GM12875 (cell line): ENCODE data around the gene OR6N1.
A peak's percentile ranks its signal among the peaks of the same experiment; 100 is the strongest.

ENCODE experiments used
- H3K4me3 ChIP-seq: one replicate; pipeline ENCODE4 v1.5.1; 2011; ENCODE audit warnings: low read depth, low read length, control low read depth
- TF ChIP-seq, protein P1 (sequence below): IDR thresholded peaks from 2 replicates; pipeline ENCODE4 v1.5.1; 2011; ENCODE audit warnings: low read depth, mild to moderate bottlenecking, control low read depth, inconsistent platforms, low read length, moderate library complexity, borderline replicate concordance; ENCODE audit not compliant: insufficient read depth

OR6N1 gene

DNA sequence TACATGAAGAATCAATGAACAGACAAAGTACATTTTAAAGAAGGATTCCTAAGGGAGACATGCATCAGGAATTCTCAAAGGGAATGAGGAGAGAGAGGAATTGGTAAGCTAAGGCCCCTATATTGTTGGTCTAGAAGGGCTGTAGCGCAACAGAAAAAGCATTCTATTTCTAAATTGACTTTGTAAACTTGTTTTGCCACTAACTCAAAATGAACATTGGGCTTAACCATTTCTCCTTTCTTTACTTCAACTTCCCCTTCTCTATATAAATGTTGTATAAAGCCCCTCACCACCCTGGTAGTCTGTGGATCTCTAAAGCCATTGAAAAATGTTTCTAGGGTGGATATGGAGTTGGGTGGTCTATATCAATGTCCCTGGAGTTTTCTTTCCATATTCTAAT is 29.4 kb upstream of the OR6N1 start:
- TF ChIP-seq, protein P1, sequence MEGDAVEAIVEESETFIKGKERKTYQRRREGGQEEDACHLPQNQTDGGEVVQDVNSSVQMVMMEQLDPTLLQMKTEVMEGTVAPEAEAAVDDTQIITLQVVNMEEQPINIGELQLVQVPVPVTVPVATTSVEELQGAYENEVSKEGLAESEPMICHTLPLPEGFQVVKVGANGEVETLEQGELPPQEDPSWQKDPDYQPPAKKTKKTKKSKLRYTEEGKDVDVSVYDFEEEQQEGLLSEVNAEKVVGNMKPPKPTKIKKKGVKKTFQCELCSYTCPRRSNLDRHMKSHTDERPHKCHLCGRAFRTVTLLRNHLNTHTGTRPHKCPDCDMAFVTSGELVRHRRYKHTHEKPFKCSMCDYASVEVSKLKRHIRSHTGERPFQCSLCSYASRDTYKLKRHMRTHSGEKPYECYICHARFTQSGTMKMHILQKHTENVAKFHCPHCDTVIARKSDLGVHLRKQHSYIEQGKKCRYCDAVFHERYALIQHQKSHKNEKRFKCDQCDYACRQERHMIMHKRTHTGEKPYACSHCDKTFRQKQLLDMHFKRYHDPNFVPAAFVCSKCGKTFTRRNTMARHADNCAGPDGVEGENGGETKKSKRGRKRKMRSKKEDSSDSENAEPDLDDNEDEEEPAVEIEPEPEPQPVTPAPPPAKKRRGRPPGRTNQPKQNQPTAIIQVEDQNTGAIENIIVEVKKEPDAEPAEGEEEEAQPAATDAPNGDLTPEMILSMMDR, result no peak
- no peak overlapping the region for H3K4me3 ChIP-seq

DNA sequence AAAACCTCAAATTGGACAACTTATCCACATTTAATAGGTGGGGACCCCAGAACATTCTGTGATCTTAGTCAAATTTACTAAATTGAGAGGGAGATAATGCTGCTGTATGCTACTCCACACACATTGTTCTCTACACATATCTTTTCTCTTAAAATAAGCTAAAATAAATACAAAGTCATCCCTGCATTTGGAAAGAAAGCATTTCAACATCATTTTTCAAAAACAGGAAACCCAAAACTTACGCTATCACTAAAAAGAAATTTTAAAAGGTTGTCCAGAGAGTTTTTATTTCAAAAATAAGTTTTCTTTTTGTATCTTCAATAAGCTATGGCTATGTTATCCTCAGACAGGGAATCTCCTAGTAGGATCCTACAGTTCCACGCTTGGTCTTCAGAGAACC is 28.5 kb upstream of the OR6N1 start:
- TF ChIP-seq, protein P1, result no peak
- no peak overlapping the region for H3K4me3 ChIP-seq

DNA sequence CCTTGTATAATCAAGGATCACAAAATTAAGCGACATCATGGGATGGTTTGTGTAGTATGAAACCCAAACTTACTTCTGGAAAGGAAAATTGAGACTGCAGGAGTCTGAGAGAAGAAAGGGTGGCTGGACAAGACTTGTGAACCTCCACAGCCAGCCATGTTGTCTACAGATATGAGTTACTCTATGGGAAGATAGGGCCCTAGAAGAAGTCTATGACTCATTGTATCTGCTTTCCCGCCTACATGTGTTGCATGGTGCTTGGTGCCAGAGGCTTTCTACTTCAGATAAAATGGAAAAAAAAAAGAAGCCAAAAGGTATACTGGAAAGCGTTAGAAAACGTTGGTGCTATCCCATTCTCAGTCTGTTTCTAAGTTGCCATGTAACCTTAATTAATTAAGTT is 27.7 kb upstream of the OR6N1 start:
- TF ChIP-seq, protein P1, result no peak
- no peak overlapping the region for H3K4me3 ChIP-seq

DNA sequence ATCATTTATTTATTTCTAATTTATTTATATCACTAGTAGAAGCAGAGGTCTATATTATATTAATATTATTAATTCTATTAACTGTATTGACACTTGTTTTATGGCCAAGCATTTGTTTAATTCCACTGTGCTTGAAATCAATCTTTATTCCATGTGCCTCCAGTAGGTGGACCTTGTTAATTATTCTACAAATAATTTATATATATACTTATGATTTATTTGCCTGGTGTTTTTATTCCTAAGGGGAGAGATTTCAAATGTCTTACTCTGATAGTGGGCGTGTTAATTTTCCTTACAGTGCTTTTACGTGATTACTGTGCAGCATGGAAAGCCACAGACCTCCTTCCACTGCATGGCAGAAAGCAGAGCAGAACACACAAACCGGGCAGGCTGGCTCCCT is 26.5 kb upstream of the OR6N1 start:
- H3K4me3 ChIP-seq, result no peak overlapping the region
- TF ChIP-seq, protein P1, result no peak

DNA sequence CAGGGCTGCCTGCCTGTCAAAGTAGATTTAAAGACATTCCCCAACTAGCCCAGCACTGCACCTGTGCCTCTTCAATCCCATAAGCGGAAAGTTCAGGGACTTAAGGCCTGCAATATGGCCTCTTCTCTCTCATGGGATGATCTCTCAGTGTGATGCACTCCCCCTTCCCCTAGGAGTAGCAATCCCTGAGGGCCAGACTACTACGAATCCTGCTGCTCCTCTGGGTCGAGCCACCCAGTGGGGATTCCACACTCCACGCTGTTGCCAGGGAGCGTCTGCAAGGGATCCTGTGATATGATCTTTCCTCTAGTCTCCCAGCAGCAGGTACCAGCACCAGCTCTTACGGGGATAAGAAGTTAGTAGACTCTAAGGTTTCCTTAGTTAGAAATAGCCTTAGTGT is 22.3 kb upstream of the OR6N1 start:
- TF ChIP-seq, protein P1, result no peak
- no peak overlapping the region for H3K4me3 ChIP-seq

DNA sequence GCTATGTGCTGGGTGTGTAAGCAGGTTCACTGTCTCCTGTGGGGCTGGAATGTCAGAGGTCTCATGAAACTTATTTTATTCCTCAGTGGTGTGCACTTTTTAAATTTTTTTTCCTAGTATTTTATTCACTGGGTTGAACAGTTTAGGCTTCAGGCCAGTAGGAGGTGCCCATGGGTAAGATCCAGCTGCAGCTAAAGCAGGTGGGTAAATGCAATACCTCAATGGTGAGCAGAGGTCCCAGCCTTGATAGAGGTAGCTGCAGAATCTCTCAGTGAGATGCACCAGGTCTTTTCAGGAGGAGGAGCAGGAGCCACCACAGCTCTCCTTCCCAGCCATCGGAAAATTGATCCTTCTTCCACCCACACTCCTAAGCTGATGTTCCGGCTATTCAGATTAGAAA is 21.6 kb upstream of the OR6N1 start:
- H3K4me3 ChIP-seq, result no peak overlapping the region
- TF ChIP-seq, protein P1, result peak; percentile 53

DNA sequence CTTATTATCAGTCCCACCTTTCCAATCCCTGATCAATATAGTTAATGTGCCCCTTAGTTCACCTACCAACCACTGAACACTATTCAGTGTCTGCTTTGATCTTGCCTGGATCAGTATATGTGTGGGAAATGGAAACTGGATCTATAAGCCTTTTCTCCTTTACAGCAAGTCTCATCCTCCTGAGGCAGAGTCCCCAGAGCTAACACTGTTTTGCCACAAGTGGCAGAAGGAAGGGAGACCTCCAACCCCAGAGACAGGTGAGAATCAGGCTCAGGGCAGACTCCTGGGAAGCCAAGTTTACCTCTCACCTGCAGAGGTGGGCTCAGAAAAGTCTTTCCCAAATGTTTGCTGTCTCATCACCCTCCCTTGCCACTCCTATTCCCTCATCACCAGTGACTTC is 9.1 kb upstream of the OR6N1 start, which contains the start of gene OR6N2:
OR6N2 (minus strand) TSS at position 101 of the 400 bp plus-strand sequence. CDS start 3,569 bp downstream, outside the sequence.
- TF ChIP-seq, protein P1, result no peak
- H3K4me3 ChIP-seq, result no peak within 1 kb of the TSS
